Loucy (cell line): Measurements from ENCODE around the gene UBE2L3.

Source experiments
- H2AFZ ChIP-seq: fragments of 200-600 bp; sonication (generic); 2 replicates; pipeline ENCODE4 v1.6.0; 2016; ENCODE audit warnings: antibody characterized with exemption, mild to moderate bottlenecking, low read length, moderate library complexity
- H3F3A ChIP-seq: fragments of 200-600 bp; 2 replicates; pipeline ENCODE4 v1.6.0; 2016; ENCODE audit warnings: antibody characterized with exemption, low read depth, mild to moderate bottlenecking
- H3K27me3 ChIP-seq: fragments of 200-600 bp; sonication (generic); 2 replicates; pipeline ENCODE4 v1.6.1; 2014; ENCODE audit warnings: low read length, mild to moderate bottlenecking; ENCODE audit not compliant: insufficient read depth, poor library complexity, severe bottlenecking
- H3K36me3 ChIP-seq: fragments of 200-600 bp; sonication (generic); 2 replicates; pipeline ENCODE4 v1.6.1; 2016; ENCODE audit warnings: low read length; ENCODE audit not compliant: insufficient read depth
- H3K4me1 ChIP-seq: fragments of 200-600 bp; sonication (generic); 2 replicates; pipeline ENCODE4 v1.5.1; 2014; ENCODE audit warnings: low read length, mild to moderate bottlenecking; ENCODE audit not compliant: insufficient read depth, poor library complexity, severe bottlenecking
- H3K4me2 ChIP-seq: fragments of 200-600 bp; sonication (generic); 2 replicates; pipeline ENCODE4 v1.6.0; 2014; ENCODE audit warnings: antibody characterized with exemption, low read length, low read depth, mild to moderate bottlenecking; ENCODE audit not compliant: poor library complexity, severe bottlenecking
- H3K4me3 ChIP-seq: fragments of 200-600 bp; sonication (generic); 2 replicates; pipeline ENCODE4 v1.5.1; 2014; ENCODE audit warnings: low read length, mild to moderate bottlenecking, mixed read lengths; ENCODE audit not compliant: poor library complexity, severe bottlenecking
- H3K79me2 ChIP-seq: fragments of 200-600 bp; sonication (generic); 2 replicates; pipeline ENCODE4 v1.6.1; 2014; ENCODE audit warnings: low read length; ENCODE audit not compliant: insufficient read depth
- H3K9ac ChIP-seq: fragments of 200-600 bp; sonication (generic); 2 replicates; pipeline ENCODE4 v1.6.0; 2014; ENCODE audit warnings: mild to moderate bottlenecking, low read depth, low read length, moderate library complexity; ENCODE audit not compliant: poor library complexity, severe bottlenecking
- H3K9me2 ChIP-seq: fragments of 200-600 bp; sonication (generic); replicated peaks from 2 replicates; pipeline ENCODE4 v1.6.1; 2016; ENCODE audit warnings: low read depth, low read length, mixed read lengths
- H3K9me3 ChIP-seq: fragments of 200-600 bp; sonication (generic); 2 replicates; pipeline ENCODE4 v1.6.1; 2014; ENCODE audit warnings: mild to moderate bottlenecking, antibody characterized with exemption, low read length, low read depth; ENCODE audit not compliant: insufficient read depth
- H4K20me1 ChIP-seq: fragments of 200-600 bp; sonication (generic); 2 replicates; pipeline ENCODE4 v1.6.0; 2014; ENCODE audit warnings: antibody characterized with exemption, low read length, mild to moderate bottlenecking; ENCODE audit not compliant: insufficient read depth, poor library complexity, severe bottlenecking
- EZH2phosphoT487 ChIP-seq: fragments of 200-600 bp; IDR thresholded peaks from 2 replicates; pipeline ENCODE4 v1.6.1; 2018; ENCODE audit warnings: antibody characterized with exemption, mild to moderate bottlenecking, moderate library complexity, borderline replicate concordance
- TF ChIP-seq, protein P1 (sequence below): fragments of 200-600 bp; sonication (generic); conservative IDR thresholded peaks from 2 replicates; pipeline ENCODE4 v1.5.1; 2014; ENCODE audit warnings: mild to moderate bottlenecking, antibody characterized with exemption, low read length

Gene UBE2L3

DNA sequence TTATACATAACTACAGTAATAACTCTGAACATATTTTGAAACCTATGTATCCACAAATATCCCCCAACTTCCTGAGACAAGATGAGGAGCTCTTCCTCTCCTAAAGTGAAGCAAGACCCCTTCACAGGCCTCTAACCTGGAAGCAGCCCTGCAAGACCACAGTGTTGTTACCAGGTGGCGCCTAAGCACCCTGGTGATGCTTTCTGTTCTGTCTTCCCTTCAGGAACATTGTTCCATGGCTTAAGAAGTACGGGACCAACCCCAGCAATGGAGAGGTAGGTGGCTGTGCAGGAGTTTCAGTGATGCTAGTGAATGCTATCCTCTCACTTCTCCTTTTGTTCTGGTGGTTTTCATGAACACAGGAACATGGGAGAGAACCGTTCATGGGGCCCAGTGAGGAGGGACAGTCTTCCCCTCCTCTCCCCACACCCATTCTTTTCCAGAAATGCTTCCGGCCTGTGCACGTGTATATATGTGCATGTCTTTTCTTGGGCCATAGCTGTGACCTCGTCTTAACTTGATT is 104.7 kb downstream of the UBE2L3 start:
- Histone ChIP-seq H3K9me3 (no peaks in the 10 kb centered on the region), H3F3A (no peaks in the 10 kb centered on the region), H3K27me3 (no peaks in the 10 kb centered on the region), H2AFZ (no peak overlapping the region), H3K9me2 (no peaks in the 10 kb centered on the region), H3K79me2 (peaks cover 21% of the 10 kb centered on the region; the same call in 1 of the 2 replicates), H3K4me3 (no peak overlapping the region), H3K36me3 (peaks cover 47% of the 10 kb centered on the region; the same call in 1 of the 2 replicates), H3K4me2 (no peak overlapping the region), H3K4me1 (peaks cover 4% of the 10 kb centered on the region), H4K20me1 (no peaks in the 10 kb centered on the region), H3K9ac (no peak overlapping the region)
- TF ChIP-seq, protein P1, sequence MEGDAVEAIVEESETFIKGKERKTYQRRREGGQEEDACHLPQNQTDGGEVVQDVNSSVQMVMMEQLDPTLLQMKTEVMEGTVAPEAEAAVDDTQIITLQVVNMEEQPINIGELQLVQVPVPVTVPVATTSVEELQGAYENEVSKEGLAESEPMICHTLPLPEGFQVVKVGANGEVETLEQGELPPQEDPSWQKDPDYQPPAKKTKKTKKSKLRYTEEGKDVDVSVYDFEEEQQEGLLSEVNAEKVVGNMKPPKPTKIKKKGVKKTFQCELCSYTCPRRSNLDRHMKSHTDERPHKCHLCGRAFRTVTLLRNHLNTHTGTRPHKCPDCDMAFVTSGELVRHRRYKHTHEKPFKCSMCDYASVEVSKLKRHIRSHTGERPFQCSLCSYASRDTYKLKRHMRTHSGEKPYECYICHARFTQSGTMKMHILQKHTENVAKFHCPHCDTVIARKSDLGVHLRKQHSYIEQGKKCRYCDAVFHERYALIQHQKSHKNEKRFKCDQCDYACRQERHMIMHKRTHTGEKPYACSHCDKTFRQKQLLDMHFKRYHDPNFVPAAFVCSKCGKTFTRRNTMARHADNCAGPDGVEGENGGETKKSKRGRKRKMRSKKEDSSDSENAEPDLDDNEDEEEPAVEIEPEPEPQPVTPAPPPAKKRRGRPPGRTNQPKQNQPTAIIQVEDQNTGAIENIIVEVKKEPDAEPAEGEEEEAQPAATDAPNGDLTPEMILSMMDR = no peak
- TF ChIP-seq EZH2phosphoT487 = no peak
